ENCODE results near the gene CDC42BPG. TPM values are rescaled to one million over a fixed set of nuclear protein-coding genes. Genes with fewer than 3 reads are reported as not detected.

CDC42BPG gene
- polyA plus RNA-seq, 1 donor = 1.0 TPM

GRCh38 chr11:64787526-64788320 is 56.7 kb downstream of the CDC42BPG start:
- DNase-seq = no peak

GRCh38 chr11:64786308-64786707 is 58.1 kb downstream of the CDC42BPG start:
- no peak for DNase-seq

- no peak for DNase-seq
These were observed 59.5 kb downstream of the CDC42BPG start for GRCh38 chr11:64784813-64785581.

GRCh38 chr11:64778473-64779298 is 65.8 kb downstream of the CDC42BPG start, which contains the start of gene SF1:
Gene SF1, minus strand, starts transcription at chr11:64778542. Its CDS starts 150 bp downstream, at chr11:64778392.
- DNase-seq = peak; percentile 99

- no peak for DNase-seq
These were observed 66.3 kb downstream of the CDC42BPG start for GRCh38 chr11:64778223-64778472.

- peak; percentile 96 for DNase-seq
These were observed 66.8 kb downstream of the CDC42BPG start for GRCh38 chr11:64777449-64778222.

- DNase-seq = no peak
These were observed 67.6 kb downstream of the CDC42BPG start for GRCh38 chr11:64776875-64777274.

- no peak for DNase-seq
These were observed 68.0 kb downstream of the CDC42BPG start for GRCh38 chr11:64776425-64776824.

GRCh38 chr11:64774144-64774543 is 70.3 kb downstream of the CDC42BPG start:
- no peak for DNase-seq

Other genes with a start within 250 kb of the CDC42BPG start
- 32.6 TPM for gene NRXN2, start 121.5 kb downstream of the CDC42BPG start, polyA plus RNA-seq (ENCODE audit: insufficient read length)
- gene RASGRP2, start 100.5 kb downstream of the CDC42BPG start, polyA plus RNA-seq (ENCODE audit: insufficient read length) = 43.6 TPM
- 300 TPM for gene PYGM, start 84.7 kb downstream of the CDC42BPG start, polyA plus RNA-seq (ENCODE audit: insufficient read length)
- 248 TPM for gene SF1, start 66.1 kb downstream of the CDC42BPG start, polyA plus RNA-seq (ENCODE audit: insufficient read length)
- 8.6 TPM for gene MAP4K2, start 41.4 kb downstream of the CDC42BPG start, polyA plus RNA-seq (ENCODE audit: insufficient read length)
- gene MEN1, start 34.1 kb downstream of the CDC42BPG start, polyA plus RNA-seq (ENCODE audit: insufficient read length) = 22.3 TPM
- 133 TPM for gene EHD1, start 34.0 kb upstream of the CDC42BPG start, polyA plus RNA-seq (ENCODE audit: insufficient read length)
- gene ATG2A, start 72.6 kb upstream of the CDC42BPG start, polyA plus RNA-seq (ENCODE audit: insufficient read length) = 15.3 TPM
- 11.5 TPM for gene PPP2R5B, start 80.0 kb upstream of the CDC42BPG start, polyA plus RNA-seq (ENCODE audit: insufficient read length)
- not detected for gene GPHA2, start 91.2 kb upstream of the CDC42BPG start, polyA plus RNA-seq (ENCODE audit: insufficient read length)
- not detected for gene MAJIN, start 127.5 kb upstream of the CDC42BPG start, polyA plus RNA-seq (ENCODE audit: insufficient read length)
- gene BATF2, start 152.3 kb upstream of the CDC42BPG start, polyA plus RNA-seq (ENCODE audit: insufficient read length) = 0.94 TPM
- 135 TPM for gene ARL2, start 169.5 kb upstream of the CDC42BPG start, polyA plus RNA-seq (ENCODE audit: insufficient read length)
- 25.7 TPM for gene SNX15, start 182.8 kb upstream of the CDC42BPG start, polyA plus RNA-seq (ENCODE audit: insufficient read length)
- gene SAC3D1, start 196.6 kb upstream of the CDC42BPG start, polyA plus RNA-seq (ENCODE audit: insufficient read length) = 15.6 TPM
- 7.4 TPM for gene NAALADL1, start 213.9 kb upstream of the CDC42BPG start, polyA plus RNA-seq (ENCODE audit: insufficient read length)
- 11.7 TPM for gene CDCA5, start 239.4 kb upstream of the CDC42BPG start, polyA plus RNA-seq (ENCODE audit: insufficient read length)
- 24.1 TPM for gene ZFPL1, start 239.6 kb upstream of the CDC42BPG start, polyA plus RNA-seq (ENCODE audit: insufficient read length)